ENCODE data around the gene SHANK3.

DNA sequence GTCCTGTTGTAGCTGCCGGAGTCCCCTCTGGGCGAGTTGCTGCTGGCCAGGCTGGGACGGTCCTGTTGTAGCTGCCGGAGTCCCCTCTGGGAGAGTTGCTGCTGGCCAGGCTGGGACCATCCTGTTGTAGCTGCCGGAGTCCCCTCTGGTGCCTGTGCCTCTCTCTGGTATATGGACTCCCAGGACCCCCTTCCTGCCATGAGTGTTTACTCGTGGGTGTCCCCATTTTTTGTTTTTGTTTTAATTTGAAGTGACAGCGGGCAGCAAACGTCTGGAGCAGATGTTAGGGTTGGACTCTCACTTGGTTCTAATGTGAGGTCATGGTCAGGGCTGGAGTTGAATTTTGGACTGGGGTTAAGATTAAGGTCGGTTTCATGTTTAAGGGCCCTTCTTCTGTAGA, 14.2 kb downstream of the SHANK3 start:
- TF ChIP-seq EZH2 (IDR thresholded peaks at IDR 0.05; ENCODE audit: low read length) = no peak
- TF ChIP-seq, protein P1, sequence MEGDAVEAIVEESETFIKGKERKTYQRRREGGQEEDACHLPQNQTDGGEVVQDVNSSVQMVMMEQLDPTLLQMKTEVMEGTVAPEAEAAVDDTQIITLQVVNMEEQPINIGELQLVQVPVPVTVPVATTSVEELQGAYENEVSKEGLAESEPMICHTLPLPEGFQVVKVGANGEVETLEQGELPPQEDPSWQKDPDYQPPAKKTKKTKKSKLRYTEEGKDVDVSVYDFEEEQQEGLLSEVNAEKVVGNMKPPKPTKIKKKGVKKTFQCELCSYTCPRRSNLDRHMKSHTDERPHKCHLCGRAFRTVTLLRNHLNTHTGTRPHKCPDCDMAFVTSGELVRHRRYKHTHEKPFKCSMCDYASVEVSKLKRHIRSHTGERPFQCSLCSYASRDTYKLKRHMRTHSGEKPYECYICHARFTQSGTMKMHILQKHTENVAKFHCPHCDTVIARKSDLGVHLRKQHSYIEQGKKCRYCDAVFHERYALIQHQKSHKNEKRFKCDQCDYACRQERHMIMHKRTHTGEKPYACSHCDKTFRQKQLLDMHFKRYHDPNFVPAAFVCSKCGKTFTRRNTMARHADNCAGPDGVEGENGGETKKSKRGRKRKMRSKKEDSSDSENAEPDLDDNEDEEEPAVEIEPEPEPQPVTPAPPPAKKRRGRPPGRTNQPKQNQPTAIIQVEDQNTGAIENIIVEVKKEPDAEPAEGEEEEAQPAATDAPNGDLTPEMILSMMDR (optimal IDR thresholded peaks at IDR 0.05 in 1 of 3, IDR thresholded peaks at IDR 0.05 in 1 of 3, conservative IDR thresholded peaks at IDR 0.05 in 1 of 3; ENCODE audit: extremely low read depth in 1 of 3, insufficient read depth in 2 of 3, low read length in 3 of 3) = no peak
